ENCODE results near the gene SLC43A2. TPM values are rescaled to one million over a fixed set of nuclear protein-coding genes. Genes with fewer than 3 reads are reported as not detected.

The SLC43A2 gene
- total RNA-seq, 1 donor from 2014 or later, result 21.9 TPM

DNA sequence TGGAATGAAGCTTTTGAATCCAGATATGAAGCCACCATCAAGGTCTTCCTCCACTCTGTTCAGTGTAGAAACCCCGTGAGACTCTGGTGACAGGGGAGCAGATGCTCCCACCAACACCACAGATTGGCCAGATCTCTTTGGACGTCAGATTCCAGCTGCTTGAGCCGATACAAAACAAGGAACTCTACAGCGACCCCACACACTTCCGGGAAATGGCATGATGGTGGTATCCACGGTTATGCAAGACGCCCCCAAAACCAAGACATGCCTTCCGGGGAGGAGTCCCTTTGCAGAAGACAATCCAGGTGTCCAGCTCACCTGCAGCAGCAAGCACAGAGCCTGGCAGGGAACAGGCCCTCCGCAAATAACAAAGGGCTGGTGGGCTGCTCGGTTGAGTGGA, 46.3 kb downstream of the SLC43A2 start:
- Mint-ChIP-seq H3K27ac (no peak overlapping the region), H3K27me3 (no peaks in the 10 kb centered on the region), H3K36me3 (ENCODE audit: insufficient read depth) (peaks cover 8% of the 10 kb centered on the region), H3K4me1 (ENCODE audit: low read depth) (no peaks in the 10 kb centered on the region), H3K9me3 (ENCODE audit: low read depth) (no peaks in the 10 kb centered on the region), H3K4me3 (ENCODE audit: low read depth) (no peak overlapping the region)
- DNase-seq (ENCODE audit: low spot score, unreplicated experiment), result no peak
- TF ChIP-seq, protein P1, sequence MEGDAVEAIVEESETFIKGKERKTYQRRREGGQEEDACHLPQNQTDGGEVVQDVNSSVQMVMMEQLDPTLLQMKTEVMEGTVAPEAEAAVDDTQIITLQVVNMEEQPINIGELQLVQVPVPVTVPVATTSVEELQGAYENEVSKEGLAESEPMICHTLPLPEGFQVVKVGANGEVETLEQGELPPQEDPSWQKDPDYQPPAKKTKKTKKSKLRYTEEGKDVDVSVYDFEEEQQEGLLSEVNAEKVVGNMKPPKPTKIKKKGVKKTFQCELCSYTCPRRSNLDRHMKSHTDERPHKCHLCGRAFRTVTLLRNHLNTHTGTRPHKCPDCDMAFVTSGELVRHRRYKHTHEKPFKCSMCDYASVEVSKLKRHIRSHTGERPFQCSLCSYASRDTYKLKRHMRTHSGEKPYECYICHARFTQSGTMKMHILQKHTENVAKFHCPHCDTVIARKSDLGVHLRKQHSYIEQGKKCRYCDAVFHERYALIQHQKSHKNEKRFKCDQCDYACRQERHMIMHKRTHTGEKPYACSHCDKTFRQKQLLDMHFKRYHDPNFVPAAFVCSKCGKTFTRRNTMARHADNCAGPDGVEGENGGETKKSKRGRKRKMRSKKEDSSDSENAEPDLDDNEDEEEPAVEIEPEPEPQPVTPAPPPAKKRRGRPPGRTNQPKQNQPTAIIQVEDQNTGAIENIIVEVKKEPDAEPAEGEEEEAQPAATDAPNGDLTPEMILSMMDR (IDR thresholded peaks at IDR 0.05; ENCODE audit: unreplicated experiment), result no peak

DNA sequence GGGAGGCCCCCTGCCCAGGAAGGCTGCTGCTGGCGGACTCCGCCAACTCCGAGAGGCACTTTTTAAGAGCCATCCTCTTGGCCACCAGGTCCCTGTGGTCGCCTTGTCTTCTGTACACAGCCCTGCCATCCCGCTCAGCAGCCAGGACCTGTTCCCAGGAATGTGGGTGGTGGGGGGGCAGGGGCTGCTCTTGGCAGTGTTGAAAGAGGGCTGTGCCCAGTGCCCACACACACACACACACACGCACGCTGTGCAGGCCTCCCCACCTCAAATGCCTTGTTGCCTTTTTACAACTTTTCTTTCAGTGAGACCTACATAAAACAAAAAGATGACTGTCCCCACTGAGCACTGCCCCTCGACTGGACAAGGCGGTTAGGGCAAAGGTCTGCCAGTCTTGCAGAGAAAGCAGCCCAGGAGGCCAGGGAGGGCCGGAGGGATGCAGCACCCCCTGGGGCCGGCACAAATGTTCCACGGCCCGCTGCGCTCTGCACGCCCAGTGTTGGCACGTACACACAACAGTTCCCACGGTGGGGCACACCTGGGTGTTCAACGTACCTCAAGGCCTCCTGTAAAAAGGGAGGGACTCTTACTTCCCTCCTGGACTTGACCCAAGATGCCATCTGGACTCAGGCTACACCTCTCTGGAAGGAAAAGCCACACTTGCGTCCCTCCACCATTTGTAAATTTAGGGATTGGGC, 47.5 kb downstream of the SLC43A2 start:
- no peaks in the 10 kb centered on the region for H3K27me3 Mint-ChIP-seq
- H3K36me3 Mint-ChIP-seq (ENCODE audit: insufficient read depth), result peaks cover 6% of the 10 kb centered on the region
- H3K27ac Mint-ChIP-seq, result no peak overlapping the region
- H3K9me3 Mint-ChIP-seq (ENCODE audit: low read depth), result no peaks in the 10 kb centered on the region
- H3K4me1 Mint-ChIP-seq (ENCODE audit: low read depth), result no peaks in the 10 kb centered on the region
- no peak for DNase-seq (ENCODE audit: low spot score, unreplicated experiment)
- H3K4me3 Mint-ChIP-seq (ENCODE audit: low read depth), result no peak overlapping the region
- TF ChIP-seq, protein P1 (IDR thresholded peaks at IDR 0.05; ENCODE audit: unreplicated experiment), result no peak

DNA sequence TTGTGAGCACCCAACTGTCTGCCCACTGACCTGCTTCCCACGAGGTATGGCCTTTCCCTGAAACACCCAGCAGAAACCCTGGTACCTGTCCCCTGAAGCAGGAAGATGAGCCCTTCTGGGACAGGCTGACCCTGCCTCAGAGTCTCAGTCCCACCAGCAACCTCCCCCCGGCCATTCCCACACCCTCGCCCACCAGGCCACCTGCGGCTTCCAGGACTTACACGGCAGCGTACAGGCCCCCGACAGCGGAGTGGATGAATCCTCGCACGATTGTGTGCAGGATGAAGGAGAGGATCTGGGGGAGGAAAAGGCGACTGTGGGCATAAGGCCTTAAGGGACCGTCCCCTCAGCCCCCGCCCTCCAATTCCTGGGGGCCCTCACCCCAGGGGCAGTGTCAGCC, 50.6 kb downstream of the SLC43A2 start:
- Mint-ChIP-seq H3K4me1 (ENCODE audit: low read depth) (no peaks in the 10 kb centered on the region), H3K27me3 (no peaks in the 10 kb centered on the region), H3K9me3 (ENCODE audit: low read depth) (no peaks in the 10 kb centered on the region), H3K36me3 (ENCODE audit: insufficient read depth) (peaks cover 2% of the 10 kb centered on the region), H3K27ac (no peak overlapping the region), H3K4me3 (ENCODE audit: low read depth) (no peak overlapping the region)
- TF ChIP-seq, protein P1 (IDR thresholded peaks at IDR 0.05; ENCODE audit: unreplicated experiment), result no peak
- DNase-seq (ENCODE audit: low spot score, unreplicated experiment), result no peak

DNA sequence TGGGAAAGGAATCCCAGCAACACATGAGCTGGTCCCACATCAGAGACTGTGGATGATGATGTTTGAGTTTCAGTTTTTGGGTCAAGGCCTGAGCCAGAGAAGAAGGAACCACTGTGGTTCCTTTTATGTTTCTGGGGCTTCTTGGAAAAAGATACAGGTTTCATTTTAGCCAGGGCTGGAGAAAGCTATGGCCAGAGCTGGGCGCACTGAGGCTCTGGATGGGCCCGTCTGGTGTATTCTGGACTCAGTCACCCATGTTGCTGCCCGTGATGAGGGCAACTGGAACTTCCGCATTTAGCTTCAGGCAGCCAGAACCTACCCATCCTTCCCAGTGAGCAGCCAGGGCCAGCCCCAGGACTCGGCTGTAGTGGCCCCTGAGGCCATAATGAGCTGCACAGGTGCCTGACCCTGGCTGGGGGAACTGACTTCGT, 51.0 kb downstream of the SLC43A2 start:
- H3K4me3 Mint-ChIP-seq (ENCODE audit: low read depth), result no peak overlapping the region
- no peak overlapping the region for H3K27ac Mint-ChIP-seq
- H3K9me3 Mint-ChIP-seq (ENCODE audit: low read depth), result no peaks in the 10 kb centered on the region
- no peak for DNase-seq (ENCODE audit: low spot score, unreplicated experiment)
- H3K36me3 Mint-ChIP-seq (ENCODE audit: insufficient read depth), result peaks cover 2% of the 10 kb centered on the region
- TF ChIP-seq, protein P1 (IDR thresholded peaks at IDR 0.05; ENCODE audit: unreplicated experiment), result no peak
- no peaks in the 10 kb centered on the region for H3K27me3 Mint-ChIP-seq
- H3K4me1 Mint-ChIP-seq (ENCODE audit: low read depth), result no peaks in the 10 kb centered on the region

DNA sequence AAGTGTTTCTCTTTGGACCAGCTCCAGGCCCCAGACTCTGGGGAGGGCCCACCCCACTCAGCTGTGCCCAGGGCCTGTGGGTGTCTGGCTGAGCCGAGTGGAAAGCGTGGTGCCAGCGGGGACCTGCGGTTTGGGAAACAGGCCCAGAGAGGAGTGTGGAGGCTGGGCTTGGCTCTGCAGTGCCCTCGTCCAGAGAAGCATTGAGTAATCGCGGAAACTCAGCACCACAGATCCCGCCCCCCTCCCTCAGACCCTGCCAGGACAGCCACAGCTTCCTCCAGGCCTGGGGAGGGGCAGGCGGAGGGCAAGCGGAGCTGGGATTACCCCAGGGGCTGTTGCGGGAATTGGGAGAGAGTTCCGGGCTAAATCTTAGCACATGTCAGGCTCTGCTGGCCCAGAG, 51.5 kb downstream of the SLC43A2 start:
- Mint-ChIP-seq H3K9me3 (ENCODE audit: low read depth) (no peaks in the 10 kb centered on the region), H3K27me3 (no peaks in the 10 kb centered on the region), H3K4me3 (ENCODE audit: low read depth) (no peak overlapping the region), H3K4me1 (ENCODE audit: low read depth) (no peaks in the 10 kb centered on the region), H3K36me3 (ENCODE audit: insufficient read depth) (peaks cover 2% of the 10 kb centered on the region), H3K27ac (no peak overlapping the region)
- DNase-seq (ENCODE audit: low spot score, unreplicated experiment), result no peak
- TF ChIP-seq, protein P1 (IDR thresholded peaks at IDR 0.05; ENCODE audit: unreplicated experiment), result no peak

All from progenitor cell of endocrine pancreas (in vitro differentiated cells).